Measurements from ENCODE around the gene TRPM4.
"Not testable (repeated sequence)": the region's sequence is repeated elsewhere in the genome, so short reads cannot be mapped to it uniquely, and the experiment has no call there.

The TRPM4 gene

DNA sequence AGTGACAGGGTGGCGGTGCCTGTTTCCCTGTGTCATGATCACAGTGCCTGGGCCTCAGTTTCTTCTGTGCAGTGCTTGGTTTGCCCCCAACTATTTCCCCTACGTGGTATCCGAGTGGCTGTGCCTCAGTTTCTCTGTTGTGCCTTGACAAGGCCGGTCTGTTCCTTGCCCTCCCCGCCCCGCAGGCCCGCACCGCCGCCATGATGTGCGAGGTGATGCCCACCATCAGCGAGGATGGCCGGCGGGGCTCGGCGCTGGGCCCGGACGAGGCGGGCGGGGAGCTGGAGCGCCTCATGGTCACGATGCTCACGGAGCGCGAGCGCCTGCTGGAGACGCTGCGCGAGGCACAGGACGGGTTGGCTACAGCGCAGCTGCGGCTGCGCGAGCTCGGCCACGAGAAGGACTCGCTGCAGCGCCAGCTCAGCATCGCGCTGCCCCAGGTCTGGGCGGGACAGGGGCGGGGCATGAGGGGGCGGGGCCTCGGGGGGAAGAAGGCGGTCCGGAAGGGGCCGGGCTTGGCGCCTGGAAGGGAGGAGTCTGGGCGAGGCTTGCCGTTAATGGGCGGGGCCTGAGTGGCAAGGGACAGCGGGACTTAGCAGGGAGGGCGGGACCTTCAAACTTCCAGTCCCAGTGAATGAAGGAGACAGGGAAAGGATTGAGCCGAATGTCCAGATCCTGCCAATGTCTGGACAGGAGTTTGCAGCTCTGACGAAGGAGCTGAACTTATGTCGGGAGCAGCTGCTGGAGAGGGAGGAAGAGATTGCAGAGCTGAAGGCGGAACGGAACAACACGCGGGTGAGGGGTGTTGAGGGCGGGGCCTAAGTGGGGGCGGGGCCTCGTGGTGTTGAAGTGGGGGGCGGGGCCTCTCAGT lies 29.7 kb upstream of the TRPM4 start:
- DNase-seq, result peak; percentile 99

DNA sequence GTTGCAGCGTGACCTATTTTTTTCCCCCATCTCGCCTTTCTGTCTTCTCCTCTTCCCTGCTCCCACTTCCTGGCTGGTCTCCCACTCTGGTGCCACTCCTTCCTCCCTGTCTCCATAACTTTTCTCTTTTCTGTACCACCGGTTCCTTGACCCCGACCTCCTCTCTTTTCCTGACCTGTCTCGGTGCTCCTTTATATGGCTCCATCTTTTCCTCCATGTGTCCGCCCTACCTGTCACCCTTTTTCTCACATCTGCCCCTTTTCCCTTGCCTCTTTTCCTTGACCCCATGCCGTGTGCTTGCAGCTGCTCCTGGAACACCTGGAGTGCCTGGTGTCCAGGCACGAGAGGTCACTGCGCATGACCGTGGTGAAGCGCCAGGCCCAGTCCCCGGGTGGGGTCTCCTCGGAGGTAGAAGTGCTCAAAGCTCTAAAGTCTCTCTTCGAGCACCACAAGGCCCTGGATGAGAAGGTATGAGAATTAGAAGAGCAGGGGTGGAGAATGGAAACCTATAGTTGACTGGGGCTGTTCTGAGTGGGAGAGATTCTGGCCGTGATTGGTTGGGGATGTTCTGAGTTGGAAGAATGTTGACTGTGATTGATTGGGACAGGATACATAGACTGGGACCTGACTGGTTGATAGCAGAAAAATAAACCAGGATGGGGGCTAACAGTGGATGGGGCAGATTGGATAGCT lies 28.9 kb upstream of the TRPM4 start:
- DNase-seq, result no peak

DNA sequence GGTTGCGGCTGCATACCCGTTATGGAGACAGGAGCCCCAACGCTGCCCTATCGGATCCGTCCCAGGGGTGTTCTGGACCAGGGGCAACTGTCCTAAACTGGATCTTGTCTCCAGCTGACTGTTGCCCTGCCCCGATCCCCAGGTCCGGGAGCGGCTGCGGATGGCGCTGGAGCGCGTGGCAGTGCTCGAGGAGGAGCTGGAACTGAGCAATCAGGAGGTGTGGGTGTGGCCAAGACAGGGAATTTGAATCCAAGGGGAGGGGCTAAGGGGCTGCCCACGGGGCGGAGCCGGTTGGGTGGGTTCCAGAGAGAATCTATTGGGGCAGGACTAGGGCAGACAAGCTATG lies 28.4 kb upstream of the TRPM4 start:
- no peak for DNase-seq

DNA sequence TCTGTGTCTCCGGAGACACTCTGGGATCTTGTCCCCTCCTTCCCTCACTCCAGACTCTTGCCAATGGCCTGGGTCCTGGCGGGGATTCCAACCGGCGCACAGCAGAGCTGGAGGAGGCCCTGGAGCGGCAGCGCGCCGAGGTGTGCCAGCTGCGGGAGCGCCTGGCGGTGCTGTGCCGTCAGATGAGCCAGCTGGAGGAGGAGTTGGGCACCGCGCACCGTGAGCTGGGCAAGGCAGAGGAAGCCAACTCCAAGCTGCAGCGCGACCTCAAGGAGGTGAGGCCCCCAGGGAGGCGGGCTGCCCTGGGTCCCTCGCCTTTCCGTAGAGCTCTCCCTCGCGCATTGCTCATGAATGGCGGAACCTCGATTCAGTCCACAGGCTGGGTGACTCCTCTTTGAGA lies 27.3 kb upstream of the TRPM4 start:
- no peak for DNase-seq

DNA sequence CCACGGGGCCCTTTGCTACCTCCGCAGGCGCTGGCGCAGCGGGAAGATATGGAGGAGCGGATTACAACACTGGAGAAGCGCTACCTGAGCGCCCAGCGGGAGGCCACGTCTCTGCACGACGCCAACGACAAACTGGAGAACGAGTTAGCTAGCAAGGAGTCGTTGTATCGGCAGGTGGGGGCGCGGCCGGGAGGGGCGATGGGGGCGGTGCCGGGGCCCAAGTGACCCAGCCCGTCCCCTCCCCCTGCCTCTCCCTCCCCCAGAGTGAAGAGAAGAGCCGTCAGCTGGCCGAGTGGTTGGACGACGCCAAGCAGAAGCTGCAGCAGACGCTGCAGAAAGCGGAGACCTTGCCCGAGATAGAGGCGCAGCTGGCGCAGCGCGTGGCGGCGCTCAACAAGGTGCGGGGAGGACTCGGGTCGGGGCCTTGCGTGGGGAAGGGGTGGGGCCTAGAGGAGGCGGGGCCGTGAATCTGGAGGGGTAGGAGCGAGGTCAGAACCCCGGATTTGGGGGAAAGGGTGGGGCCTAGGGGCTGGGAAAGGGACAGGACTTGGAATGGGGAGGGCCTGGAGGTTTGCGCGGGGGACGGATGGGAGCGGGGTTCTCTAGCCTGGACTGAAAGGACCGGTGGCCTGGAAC lies 24.5 kb upstream of the TRPM4 start:
- DNase-seq, result peak; percentile 52

DNA sequence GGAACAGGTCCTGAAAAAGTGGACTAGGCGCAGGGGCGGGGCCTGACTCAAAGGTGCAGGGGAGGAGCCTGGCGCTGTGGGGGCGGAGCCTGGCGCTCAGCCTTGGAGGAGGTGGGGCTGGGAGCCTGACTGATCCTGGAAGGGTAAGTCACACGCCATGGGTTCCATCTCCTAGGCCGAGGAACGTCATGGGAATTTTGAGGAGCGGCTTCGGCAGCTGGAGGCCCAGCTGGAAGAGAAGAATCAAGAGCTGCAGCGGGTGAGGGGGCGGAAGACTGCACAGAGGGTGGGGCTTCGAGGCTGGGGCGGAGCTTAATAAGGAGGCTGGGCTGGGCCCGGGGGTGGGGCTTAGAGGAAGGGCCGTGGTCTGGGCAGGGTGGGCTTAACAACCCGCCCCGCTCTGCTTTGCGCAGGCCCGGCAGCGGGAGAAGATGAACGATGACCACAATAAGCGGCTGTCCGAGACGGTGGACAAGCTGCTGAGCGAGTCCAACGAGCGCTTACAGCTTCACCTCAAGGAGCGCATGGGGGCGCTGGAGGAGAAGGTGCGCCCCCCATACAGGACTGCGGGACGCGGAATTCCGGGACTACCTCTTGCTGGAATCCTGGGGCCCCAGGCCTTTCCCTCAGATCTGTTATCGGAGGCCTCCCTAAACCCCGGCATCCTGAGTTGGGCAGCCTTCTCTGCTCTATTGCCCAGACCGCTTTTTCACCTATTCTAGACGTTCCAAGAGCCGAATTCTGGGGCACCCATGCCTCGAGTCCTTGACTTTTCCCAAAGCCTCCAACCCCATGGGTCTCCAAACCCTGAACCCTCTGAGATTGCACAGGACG lies 23.8 kb upstream of the TRPM4 start:
- peak; percentile 76 for DNase-seq

DNA sequence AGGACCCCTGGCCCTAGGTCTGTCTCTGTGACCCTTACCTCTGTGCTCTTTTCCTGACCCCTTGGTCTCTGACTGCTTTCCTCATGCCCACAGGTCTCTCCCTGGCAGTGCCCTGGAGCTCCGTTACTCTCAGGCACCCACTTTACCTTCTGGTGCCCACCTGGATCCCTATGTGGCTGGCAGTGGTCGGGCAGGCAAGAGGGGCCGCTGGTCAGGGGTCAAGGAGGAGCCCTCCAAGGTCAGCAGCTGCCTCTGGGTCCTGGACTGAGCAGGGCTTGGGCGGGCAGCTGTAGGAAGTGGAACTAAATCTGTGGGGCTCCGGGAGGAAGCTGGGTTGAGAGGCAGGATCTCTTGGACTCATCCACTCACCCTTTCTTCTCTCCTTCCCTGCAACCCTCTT lies 21.9 kb upstream of the TRPM4 start:
- DNase-seq, result no peak

DNA sequence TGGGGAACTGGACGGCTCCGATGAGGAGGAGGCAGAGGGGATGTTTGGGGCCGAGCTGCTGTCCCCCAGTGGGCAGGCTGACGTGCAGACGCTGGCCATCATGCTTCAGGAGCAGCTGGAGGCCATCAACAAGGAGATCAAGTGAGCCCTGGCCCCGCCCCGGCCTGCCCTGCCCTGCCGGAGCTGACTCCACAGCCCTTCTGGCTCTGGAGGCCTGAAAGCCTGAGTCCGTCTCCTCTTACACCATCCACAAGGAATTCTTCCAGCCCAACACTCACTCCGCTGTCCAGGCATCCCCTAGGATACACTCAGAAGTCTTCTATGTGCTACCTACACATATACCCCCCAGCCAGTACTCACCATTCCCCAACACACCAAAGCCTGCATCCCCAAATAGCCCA lies 20.8 kb upstream of the TRPM4 start:
- DNase-seq, result no peak

DNA sequence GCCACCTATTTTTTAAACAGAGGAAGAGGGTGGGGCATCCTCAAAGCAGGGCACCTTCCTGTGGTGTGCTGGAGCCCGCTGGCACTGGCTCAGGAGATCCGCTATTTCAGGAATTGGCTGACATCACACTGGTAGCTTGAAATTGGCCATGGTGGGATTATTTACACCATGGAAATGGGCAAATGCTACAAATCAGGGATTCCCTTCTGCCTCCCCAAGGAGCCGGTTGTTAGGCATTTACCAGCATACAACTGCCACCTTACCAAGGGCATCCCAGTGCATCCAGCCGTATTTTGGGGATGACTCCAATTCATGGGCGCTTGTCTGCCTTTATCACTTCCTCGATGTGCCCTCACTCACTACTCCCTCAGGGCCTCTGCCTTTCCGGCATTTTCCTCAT lies 16.6 kb upstream of the TRPM4 start:
- no peak for DNase-seq

DNA sequence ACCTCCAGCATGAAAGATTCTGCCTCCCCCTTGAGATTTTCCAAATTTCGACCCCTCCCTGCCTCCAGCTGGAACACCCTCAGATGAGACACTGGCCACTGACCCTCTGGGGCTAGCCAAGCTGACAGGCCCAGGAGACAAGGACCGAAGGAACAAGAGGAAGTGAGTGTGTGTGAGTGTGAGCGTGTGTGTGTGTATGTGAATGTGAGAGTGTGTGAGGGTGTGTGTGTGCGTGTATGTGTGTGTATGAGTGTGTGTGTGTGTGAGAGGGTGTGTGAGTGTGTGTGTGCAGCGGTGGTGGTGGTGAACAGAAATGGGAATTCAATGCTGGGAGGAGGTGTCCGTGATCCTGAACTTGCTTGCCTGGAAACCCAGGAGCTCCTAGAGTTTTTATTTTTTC lies 16.2 kb upstream of the TRPM4 start:
- DNase-seq, result no peak

DNA sequence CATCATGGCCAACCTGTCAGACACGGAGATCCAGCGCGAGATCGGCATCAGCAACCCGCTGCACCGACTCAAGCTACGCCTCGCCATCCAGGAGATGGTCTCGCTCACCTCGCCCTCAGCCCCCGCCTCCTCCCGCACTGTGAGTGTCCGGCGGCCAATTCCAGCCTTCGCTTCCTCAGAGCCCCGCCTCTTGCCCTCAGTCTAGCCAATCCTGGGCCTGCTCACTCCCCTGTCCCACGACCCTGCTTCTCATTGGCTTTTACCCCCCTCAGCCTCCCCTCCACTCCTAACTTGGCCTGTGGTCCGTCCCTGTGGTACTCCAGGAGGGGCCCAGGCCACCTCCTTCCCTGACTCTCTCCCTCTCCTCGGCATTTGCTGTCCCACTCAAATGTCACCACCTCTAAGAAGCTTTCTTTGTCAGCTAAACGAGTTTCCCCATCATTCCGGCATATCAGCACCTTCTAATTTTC lies 14.7 kb upstream of the TRPM4 start:
- DNase-seq, result peak; percentile 94

DNA sequence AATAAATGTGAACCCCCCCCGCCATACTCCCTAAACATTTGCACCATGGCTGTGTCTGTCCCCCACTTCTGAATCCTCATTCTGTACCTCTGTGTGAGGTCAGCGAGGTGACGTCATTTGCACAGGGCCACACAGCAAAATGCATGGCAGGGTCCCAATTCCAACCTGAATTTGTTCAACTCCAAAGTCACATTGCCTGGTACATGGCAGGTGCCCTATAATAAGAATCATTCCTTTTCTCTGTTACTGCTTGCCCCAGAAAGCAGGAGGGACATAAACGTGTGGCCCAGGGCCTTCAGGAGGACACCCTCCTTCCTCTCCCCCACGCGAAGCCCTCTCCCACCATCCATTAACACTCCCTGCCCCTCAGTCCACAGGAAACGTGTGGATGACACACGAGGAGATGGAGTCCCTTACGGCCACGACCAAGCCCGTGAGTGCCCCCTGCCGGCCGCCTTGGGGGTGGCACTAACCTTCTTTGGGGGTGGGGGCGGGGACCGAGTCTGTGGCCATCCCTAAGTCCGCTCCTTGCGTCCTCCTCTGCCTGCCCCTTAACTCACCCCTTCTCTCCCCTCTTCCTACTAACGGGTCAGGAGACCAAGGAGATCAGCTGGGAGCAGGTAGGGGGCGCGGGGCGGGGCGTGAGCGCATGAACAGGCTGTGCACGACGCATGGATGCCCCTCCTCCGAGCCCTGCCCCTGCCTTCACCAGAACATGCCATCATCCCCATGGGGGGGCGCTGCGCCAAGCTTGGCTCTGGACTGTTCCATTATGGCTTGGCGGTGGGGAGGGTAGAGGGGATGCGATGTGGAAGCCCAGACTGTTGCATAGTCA lies 11.8 kb upstream of the TRPM4 start:
- peak; percentile 86 for DNase-seq

DNA sequence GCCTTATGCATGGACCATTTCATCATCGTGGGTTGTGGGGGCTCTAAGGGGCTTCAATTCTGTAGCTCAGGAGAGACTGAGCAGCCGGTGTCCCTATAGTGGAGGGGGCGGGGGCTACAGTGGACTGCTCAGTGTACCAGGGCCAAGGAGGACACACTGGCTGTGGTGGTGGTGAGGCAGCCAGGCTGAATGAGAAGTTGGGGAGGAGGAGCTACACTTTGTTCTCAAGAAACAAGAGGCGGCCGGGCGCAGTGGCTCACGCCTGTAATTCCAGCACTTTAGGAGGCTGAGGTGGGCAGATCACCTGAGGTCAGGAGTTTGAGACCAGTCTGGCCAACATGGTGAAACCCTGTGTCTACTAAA lies 11.2 kb upstream of the TRPM4 start:
- DNase-seq, result not testable (repeated sequence)

DNA sequence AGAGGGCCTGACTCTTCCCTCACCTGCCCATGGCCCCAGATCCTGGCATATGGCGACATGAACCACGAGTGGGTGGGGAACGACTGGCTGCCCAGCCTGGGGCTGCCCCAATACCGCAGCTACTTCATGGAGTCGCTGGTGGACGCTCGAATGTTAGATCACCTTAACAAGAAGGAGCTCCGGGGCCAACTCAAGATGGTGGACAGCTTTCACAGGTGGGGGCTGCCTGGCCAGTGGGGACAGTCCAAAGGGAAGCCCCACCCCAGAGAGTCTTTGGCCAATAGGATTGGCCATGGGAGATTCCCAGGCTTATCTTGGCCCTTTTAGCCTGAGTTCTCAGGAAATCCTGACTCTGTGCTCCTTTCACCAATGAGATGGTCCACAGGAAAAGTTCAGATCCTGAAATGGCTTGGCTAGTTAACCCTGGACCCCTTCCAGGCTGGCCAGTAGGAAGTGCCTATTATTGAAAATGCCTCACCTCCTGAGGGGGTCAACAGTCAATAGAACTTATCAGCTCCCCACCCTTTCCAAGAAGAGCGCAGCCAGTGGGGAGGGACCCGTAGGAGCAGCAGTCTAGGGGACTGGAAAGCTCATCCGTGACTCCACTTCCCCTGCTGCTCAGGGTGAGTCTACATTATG lies 9.4 kb upstream of the TRPM4 start:
- no peak for DNase-seq

DNA sequence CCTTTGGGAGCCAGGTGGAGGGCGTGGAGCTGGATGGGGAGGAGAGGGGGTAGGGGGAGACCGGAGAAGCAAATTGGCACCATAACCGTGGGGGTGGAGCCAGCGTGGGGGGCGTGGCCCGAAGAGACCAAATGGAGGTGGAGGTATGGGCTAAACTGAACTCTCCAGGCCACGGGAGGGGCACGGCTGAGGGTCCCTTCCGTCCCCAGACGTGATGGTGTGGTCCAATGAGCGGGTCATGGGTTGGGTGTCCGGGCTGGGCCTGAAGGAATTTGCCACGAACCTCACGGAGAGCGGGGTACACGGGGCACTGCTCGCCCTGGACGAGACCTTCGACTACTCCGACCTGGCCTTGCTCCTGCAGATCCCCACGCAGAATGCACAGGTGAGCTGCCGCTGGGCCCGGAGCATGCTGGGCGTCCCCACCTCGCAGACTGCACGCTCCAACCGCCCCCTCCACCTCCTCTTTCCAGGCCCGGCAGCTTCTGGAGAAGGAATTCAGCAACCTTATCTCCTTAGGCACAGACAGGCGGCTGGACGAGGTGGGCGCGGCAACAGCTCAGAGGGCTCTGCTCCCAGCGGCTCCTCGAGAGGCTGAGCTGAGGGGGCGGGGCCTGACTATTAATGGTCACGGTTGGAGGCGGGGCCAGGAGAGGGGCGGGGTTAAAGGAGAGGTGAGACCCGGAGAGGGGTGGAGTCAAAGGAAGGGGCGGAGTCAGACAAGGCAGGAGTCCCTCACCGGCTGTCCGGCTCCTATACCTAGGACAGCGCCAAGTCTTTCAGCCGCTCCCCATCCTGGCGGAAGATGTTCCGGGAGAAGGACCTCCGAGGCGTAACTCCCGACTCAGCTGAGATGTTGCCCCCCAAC lies 8.6 kb upstream of the TRPM4 start:
- peak; percentile 99 for DNase-seq

DNA sequence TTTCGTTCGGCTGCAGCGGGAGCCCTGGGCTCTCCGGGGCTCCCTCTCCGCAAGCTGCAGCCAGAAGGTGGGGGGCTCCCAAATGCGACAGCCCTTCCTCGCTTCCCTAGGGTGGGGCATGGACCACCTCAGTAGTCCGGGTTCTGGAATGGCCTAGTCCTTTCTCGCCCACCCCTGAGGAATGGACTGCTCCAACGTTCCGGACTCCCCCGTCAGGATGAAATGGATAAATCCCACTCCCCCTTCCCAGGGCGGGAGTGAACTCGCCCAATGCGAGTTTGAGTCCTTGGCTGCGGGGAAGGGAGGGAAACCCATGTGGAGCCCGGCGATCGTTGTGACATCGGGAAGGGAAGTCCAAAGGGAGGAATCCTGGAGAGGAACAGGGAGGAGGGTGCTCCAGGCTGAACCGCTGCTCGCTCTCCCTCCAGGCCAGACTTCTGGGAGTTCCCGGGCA lies 7.9 kb upstream of the TRPM4 start:
- peak; percentile 79 for DNase-seq

DNA sequence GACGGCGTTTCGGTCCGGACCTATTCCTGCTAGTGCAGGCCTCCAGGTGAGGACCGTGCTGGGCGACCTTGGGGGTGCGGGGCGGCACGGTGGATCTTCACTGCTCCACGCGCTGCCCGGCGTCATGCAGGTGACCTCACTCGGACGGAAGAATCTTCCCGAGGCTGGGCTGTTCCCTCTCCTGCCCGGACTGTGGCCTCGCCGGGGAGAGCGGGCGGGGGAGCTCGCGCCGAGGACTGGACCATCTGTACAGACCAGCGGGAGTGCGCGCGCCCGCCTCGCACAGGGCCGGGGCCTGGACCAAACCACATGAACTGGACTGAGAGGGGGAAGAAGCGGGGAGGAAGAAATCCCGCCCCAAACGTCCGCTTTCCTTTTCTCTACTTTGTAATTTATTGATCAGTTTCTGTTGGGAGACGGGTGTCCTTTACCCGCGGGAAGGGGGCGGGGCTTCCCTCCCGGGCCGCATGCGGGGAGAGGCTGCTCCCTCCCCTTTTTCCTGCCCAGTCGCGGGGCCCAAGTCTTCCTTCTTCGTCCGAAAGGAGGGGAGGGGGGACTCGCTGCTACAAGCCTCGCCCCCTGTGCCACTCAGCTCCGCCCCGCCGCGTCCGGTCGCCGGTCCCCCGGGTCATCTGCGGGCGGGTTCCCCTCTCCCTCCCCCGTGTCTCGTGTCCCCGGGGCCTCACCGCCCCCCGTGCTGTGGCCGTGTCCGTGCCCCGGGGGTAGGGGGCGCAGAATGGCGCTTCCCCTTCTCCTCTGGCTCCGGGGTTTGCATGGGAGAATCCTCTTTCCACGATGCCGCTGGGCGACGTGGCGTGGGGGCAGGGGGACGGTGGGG lies 7.3 kb upstream of the TRPM4 start:
- DNase-seq, result peak; percentile 81

DNA sequence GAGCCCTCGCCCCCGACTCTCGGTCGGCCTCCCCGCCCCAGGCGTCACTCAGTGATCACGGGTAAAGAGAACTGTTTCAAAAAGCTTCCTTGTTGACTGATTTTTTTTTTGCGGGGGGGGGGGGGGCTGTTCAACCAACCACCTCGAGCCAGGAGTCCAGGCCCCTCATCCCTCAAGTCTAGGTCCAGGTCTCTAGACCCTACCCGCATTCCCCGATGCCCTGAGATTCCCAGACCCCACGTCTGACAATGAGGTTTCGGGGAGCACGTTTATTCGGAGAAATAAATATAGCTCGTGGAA lies 6.7 kb upstream of the TRPM4 start:
- no peak for DNase-seq

DNA sequence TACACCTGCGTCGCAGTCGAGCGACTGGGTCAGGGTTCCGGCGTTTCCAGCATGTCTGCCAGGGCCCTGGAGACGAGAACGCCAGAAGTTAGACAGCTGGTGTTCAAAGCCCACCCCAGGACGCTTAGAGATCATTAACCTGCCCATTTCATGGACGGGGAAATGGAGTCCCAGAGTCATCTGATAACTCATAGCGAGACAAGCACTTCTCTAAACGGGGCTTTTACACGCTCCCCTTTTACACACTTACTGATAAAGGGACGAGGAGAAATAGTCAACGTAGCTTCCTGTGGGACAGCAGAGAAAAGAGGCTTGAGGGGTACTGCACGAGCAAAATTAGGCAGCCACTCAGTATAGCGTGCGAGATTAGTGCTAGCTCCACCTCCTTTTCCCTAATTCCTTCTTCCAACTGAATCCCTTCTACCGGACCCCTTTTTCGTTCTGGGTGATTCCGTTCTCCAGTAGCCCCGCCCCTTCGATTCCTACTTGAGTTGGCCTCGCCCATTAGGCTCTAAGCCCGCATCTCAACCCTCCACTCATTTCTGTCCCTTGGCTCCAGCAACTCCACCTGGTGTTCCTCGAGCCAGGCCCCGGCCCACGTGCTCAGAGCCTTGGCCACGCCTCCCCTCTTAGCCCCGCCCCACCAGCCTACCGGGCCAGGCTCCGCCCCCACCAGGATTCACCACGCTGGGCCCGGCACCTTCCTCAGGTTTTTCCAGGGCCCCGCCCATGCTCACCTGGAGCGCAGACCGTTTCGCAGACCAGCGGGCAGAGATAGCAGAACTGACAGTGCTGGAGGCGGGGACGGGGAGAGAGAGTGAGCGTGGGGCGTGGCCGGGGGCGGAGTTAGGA lies 6.1 kb upstream of the TRPM4 start:
- DNase-seq, result peak; percentile 68

All from hematopoietic multipotent progenitor cell treated with erythropoietin and hydrocortisone succinate and interleukin-3 and kit ligand, for 6 days (in vitro differentiated cells).